ENCODE results near the gene PAX7.

Gene PAX7

DNA sequence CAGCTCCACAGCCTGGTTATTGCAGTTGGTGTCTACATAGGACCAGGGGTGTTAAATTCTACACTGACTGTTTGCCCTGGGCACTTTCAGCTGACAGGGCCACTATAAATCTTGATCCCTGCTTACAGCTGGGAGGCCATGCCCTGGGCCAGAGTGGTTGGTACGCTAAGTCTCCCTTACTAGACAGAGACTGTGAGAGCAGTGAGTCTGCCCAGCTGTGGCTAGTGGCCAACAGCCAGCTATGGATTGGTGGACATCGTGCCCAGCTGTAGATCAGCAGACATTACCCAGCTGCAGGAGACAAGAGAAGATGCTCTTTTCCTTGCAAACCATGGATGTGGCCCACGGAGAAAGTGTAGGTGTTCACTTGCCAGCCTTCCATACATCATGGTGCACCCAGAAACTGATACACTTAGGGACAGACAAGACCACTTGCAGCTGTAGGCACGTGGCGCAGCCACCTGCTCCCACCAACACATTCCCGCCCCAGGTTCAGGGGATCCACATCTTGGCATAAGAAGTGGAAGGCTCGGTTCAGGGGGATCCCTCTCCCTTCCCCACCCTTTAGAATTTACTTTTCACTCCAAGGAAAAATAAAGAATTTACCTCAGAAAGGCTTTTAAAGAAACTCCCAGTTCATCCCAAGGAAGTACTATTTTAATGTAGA lies 16.4 kb upstream of the PAX7 start:
- Histone ChIP-seq H3K79me2 (ENCODE audit: low read length) (no peaks in the 10 kb centered on the region), H3K36me3 (replicated peaks; ENCODE audit: low read depth, low read length) (no peaks in the 10 kb centered on the region), H3K9ac (ENCODE audit: low read length) (no peak overlapping the region), H4K20me1 (ENCODE audit: insufficient read depth, low read length) (no peaks in the 10 kb centered on the region), H3K9me3 (ENCODE audit: insufficient read depth, low read length) (no peaks in the 10 kb centered on the region), H2AFZ (ENCODE audit: low read depth, low read length) (no peak overlapping the region), H3K4me1 (ENCODE audit: low read length) (no peaks in the 10 kb centered on the region), H3K27me3 (ENCODE audit: low read depth, low read length) (no peaks in the 10 kb centered on the region), H3K27ac (ENCODE audit: low read length) (no peak overlapping the region), H3K4me3 (ENCODE audit: low read length) (no peak overlapping the region), H3K4me2 (ENCODE audit: low read length) (no peak overlapping the region)
- TF ChIP-seq, protein P1, sequence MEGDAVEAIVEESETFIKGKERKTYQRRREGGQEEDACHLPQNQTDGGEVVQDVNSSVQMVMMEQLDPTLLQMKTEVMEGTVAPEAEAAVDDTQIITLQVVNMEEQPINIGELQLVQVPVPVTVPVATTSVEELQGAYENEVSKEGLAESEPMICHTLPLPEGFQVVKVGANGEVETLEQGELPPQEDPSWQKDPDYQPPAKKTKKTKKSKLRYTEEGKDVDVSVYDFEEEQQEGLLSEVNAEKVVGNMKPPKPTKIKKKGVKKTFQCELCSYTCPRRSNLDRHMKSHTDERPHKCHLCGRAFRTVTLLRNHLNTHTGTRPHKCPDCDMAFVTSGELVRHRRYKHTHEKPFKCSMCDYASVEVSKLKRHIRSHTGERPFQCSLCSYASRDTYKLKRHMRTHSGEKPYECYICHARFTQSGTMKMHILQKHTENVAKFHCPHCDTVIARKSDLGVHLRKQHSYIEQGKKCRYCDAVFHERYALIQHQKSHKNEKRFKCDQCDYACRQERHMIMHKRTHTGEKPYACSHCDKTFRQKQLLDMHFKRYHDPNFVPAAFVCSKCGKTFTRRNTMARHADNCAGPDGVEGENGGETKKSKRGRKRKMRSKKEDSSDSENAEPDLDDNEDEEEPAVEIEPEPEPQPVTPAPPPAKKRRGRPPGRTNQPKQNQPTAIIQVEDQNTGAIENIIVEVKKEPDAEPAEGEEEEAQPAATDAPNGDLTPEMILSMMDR (IDR thresholded peaks at IDR 0.05; ENCODE audit: low read depth, low read length) = no peak
- TF ChIP-seq EZH2phosphoT487 (IDR thresholded peaks at IDR 0.05; ENCODE audit: low read depth) = no peak

DNA sequence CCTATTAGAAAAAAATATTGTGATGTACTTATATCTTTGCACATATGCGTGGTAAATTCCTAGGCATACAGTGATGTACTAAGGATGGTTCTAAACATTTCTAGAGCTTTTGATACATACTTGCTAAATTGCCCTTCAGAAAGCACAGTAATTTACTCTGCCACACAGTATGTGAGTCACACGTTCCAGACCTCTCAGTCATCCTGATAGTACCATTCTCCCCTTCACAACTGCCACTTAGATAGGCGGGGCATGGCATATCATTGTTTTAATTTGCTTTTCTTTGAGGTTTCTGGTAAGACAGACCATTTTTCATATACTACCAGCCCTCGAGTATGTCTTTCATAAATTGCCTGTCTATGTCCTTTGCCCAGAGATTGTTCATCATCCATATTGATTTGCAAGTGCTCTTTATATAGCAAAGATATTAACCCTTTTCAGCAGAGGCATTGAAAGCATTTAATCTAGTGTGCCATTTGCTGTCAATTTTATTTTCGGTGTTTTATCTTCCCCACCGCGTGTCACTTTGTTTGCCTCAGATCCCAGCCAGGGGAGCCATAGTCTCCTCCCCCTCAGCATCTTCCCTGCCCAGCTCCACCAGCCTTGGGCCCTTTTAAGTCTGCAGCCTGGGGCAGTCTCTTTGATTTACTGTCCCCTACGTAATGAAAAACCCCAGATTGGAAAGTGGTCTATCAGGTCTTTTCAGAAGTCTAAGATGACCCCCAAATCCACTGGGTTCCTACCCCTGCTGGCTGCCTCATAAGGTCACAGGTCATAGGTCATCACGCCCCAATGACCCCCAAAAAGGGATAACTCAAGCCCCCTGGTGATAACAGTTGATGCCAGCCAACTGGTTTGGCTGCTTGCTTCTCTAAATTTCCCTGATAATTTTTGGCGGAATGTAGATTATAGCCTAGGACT lies 11.8 kb upstream of the PAX7 start:
- Histone ChIP-seq H3K4me2 (ENCODE audit: low read length) (no peak overlapping the region), H2AFZ (ENCODE audit: low read depth, low read length) (no peak overlapping the region), H4K20me1 (ENCODE audit: insufficient read depth, low read length) (no peaks in the 10 kb centered on the region), H3K27ac (ENCODE audit: low read length) (no peak overlapping the region), H3K9ac (ENCODE audit: low read length) (no peak overlapping the region), H3K4me3 (ENCODE audit: low read length) (no peak overlapping the region), H3K4me1 (ENCODE audit: low read length) (no peaks in the 10 kb centered on the region), H3K27me3 (ENCODE audit: low read depth, low read length) (no peaks in the 10 kb centered on the region), H3K79me2 (ENCODE audit: low read length) (no peaks in the 10 kb centered on the region), H3K9me3 (ENCODE audit: insufficient read depth, low read length) (no peaks in the 10 kb centered on the region), H3K36me3 (replicated peaks; ENCODE audit: low read depth, low read length) (no peaks in the 10 kb centered on the region)
- TF ChIP-seq EZH2phosphoT487 (IDR thresholded peaks at IDR 0.05; ENCODE audit: low read depth) = no peak

- Histone ChIP-seq H3K9me3 (ENCODE audit: insufficient read depth, low read length) (no peaks in the 10 kb centered on the region), H3K4me3 (ENCODE audit: low read length) (no peak overlapping the region), H3K4me2 (ENCODE audit: low read length) (no peak overlapping the region), H3K36me3 (replicated peaks; ENCODE audit: low read depth, low read length) (no peaks in the 10 kb centered on the region), H3K9ac (ENCODE audit: low read length) (no peak overlapping the region), H2AFZ (ENCODE audit: low read depth, low read length) (no peak overlapping the region), H3K4me1 (ENCODE audit: low read length) (no peaks in the 10 kb centered on the region), H4K20me1 (ENCODE audit: insufficient read depth, low read length) (no peaks in the 10 kb centered on the region), H3K79me2 (ENCODE audit: low read length) (no peaks in the 10 kb centered on the region), H3K27ac (ENCODE audit: low read length) (no peak overlapping the region), H3K27me3 (ENCODE audit: low read depth, low read length) (no peaks in the 10 kb centered on the region)
- TF ChIP-seq, protein P1 (IDR thresholded peaks at IDR 0.05; ENCODE audit: low read depth, low read length) = no peak
Observed at GRCh38 chr1:18619467-18619835, 11.2 kb upstream of the PAX7 start.

- TF ChIP-seq, protein P1 (IDR thresholded peaks at IDR 0.05; ENCODE audit: low read depth, low read length) = no peak
- TF ChIP-seq EZH2phosphoT487 (IDR thresholded peaks at IDR 0.05; ENCODE audit: low read depth) = no peak
- Histone ChIP-seq H2AFZ (ENCODE audit: low read depth, low read length) (no peak overlapping the region), H3K79me2 (ENCODE audit: low read length) (no peaks in the 10 kb centered on the region), H3K27ac (ENCODE audit: low read length) (no peak overlapping the region), H3K4me1 (ENCODE audit: low read length) (no peaks in the 10 kb centered on the region), H3K4me2 (ENCODE audit: low read length) (no peak overlapping the region), H3K9me3 (ENCODE audit: insufficient read depth, low read length) (no peaks in the 10 kb centered on the region), H3K4me3 (ENCODE audit: low read length) (no peak overlapping the region), H3K36me3 (replicated peaks; ENCODE audit: low read depth, low read length) (no peaks in the 10 kb centered on the region), H3K9ac (ENCODE audit: low read length) (no peak overlapping the region), H4K20me1 (ENCODE audit: insufficient read depth, low read length) (no peaks in the 10 kb centered on the region), H3K27me3 (ENCODE audit: low read depth, low read length) (no peaks in the 10 kb centered on the region)
Observed at GRCh38 chr1:18628511-18628910, 2.1 kb upstream of the PAX7 start.
